HG02885 (cell line): ENCODE measurements around the gene MTX2.
A peak's percentile ranks its signal among the peaks of the same experiment; 100 is the strongest.
"Not testable (repeated sequence)": the region's sequence is repeated elsewhere in the genome, so short reads cannot be mapped to it uniquely, and the experiment has no call there.

Source experiments
- ATAC-seq: cut with Tn5 transposase; IDR thresholded peaks from one replicate; pipeline ENCODE4 v1.9.1; 2021; ENCODE audit warnings: mild to moderate bottlenecking; ENCODE audit not compliant: unreplicated experiment, poor library complexity

Gene MTX2

GRCh38 chr2:176284461-176285049, 15.3 kb downstream of the MTX2 start:
- no peak for ATAC-seq

GRCh38 chr2:176285321-176285720, 16.1 kb downstream of the MTX2 start:
- no peak for ATAC-seq

GRCh38 chr2:176291335-176291734, 22.1 kb downstream of the MTX2 start:
- ATAC-seq, result no peak

- ATAC-seq, result peak; percentile 93
These were observed 22.6 kb downstream of the MTX2 start for GRCh38 chr2:176291809-176292283.

GRCh38 chr2:176292608-176293007, 23.4 kb downstream of the MTX2 start:
- ATAC-seq, result no peak

GRCh38 chr2:176293334-176293733, 24.1 kb downstream of the MTX2 start:
- no peak for ATAC-seq

- no peak for ATAC-seq
These were observed 27.8 kb downstream of the MTX2 start for GRCh38 chr2:176297067-176297466.

GRCh38 chr2:176297737-176298136, 28.5 kb downstream of the MTX2 start:
- ATAC-seq, result no peak

- ATAC-seq, result not testable (repeated sequence)
These were observed 36.8 kb downstream of the MTX2 start for GRCh38 chr2:176306020-176306419.

- no peak for ATAC-seq
These were observed 48.0 kb downstream of the MTX2 start for GRCh38 chr2:176317199-176317598.

GRCh38 chr2:176317623-176318065, 48.4 kb downstream of the MTX2 start:
- no peak for ATAC-seq

GRCh38 chr2:176321916-176322315, 52.7 kb downstream of the MTX2 start:
- no peak for ATAC-seq

GRCh38 chr2:176324862-176325261, 55.6 kb downstream of the MTX2 start:
- no peak for ATAC-seq

- ATAC-seq, result no peak
These were observed 56.5 kb downstream of the MTX2 start for GRCh38 chr2:176325732-176326131.

- no peak for ATAC-seq
These were observed 58.9 kb downstream of the MTX2 start for GRCh38 chr2:176328149-176328548.

- ATAC-seq, result no peak
These were observed 61.4 kb downstream of the MTX2 start for GRCh38 chr2:176330612-176331011.

GRCh38 chr2:176331646-176332045, 62.4 kb downstream of the MTX2 start:
- no peak for ATAC-seq

GRCh38 chr2:176334729-176335128, 65.5 kb downstream of the MTX2 start:
- ATAC-seq, result no peak

GRCh38 chr2:176338395-176338794, 69.2 kb downstream of the MTX2 start:
- ATAC-seq, result no peak

- no peak for ATAC-seq
These were observed 70.0 kb downstream of the MTX2 start for GRCh38 chr2:176339208-176339607.

GRCh38 chr2:176356251-176356650, 87.0 kb downstream of the MTX2 start:
- ATAC-seq, result no peak

GRCh38 chr2:176364273-176364977, 95.2 kb downstream of the MTX2 start:
- ATAC-seq, result no peak
